CD8-positive, alpha-beta memory T cell (primary cell): Measurements from ENCODE around the gene ADCY7. TPM values are rescaled to one million over a fixed set of nuclear protein-coding genes. Genes with fewer than 3 reads are reported as not detected.

Experiments used
- CTCF ChIA-PET: fragments of 350-600 bp; sonication (Branson Sonifier 250); formaldehyde crosslinking; loops from one replicate; lab custom pipeline; 2021; ENCODE audit warnings: antibody characterized with exemption; lab: Charles Lee
- POLR2A ChIA-PET: fragments of 350-600 bp; sonication (Branson Sonifier 250); formaldehyde crosslinking; loops from one replicate; lab custom pipeline; 2021; ENCODE audit warnings: antibody characterized with exemption; lab: Charles Lee
- DNase-seq, 5 donors: peaks; one replicate each; pipeline versions ENCODE4 v3.0.0 to v3.0.0-alpha.2; 2020 to 2022; ENCODE audit warnings: mixed read lengths in 1 of 5
- H3K27ac ChIP-seq: one replicate; pipeline ENCODE4 v1.7.0; 2013; ENCODE audit warnings: low read depth, mild to moderate bottlenecking, low read length, moderate library complexity
- H3K27me3 ChIP-seq: 2 replicates; pipeline ENCODE4 v1.7.0; 2013; ENCODE audit warnings: low read length, mild to moderate bottlenecking; ENCODE audit not compliant: insufficient read depth, poor library complexity, severe bottlenecking
- H3K36me3 ChIP-seq: 2 replicates; pipeline ENCODE4 v1.7.0; 2013; ENCODE audit warnings: mild to moderate bottlenecking, low read length, moderate library complexity; ENCODE audit not compliant: insufficient read depth
- H3K4me1 ChIP-seq: 2 replicates; pipeline ENCODE4 v1.7.0; 2013; ENCODE audit warnings: mild to moderate bottlenecking, low read length, moderate library complexity; ENCODE audit not compliant: insufficient read depth
- H3K4me3 ChIP-seq: 2 replicates; pipeline ENCODE4 v1.7.0; 2013; ENCODE audit warnings: mild to moderate bottlenecking, low read length
- H3K9me3 ChIP-seq: 2 replicates; pipeline ENCODE4 v1.7.0; 2013; ENCODE audit warnings: mild to moderate bottlenecking, low read length
- H3K27ac Mint-ChIP-seq, 8 donors: one replicate each; pipeline ENCODE4 v1.8.0; 2020 to 2021; ENCODE audit warnings: mixed read lengths in 8 of 8, mild to moderate bottlenecking in 6 of 8, inconsistent platforms in 3 of 8, moderate library complexity in 3 of 8
- H3K27me3 Mint-ChIP-seq, 2 donors: one replicate each; pipeline ENCODE4 v1.8.0; 2020 to 2021; ENCODE audit warnings: mixed read lengths in 2 of 2, mild to moderate bottlenecking in 1 of 2, moderate library complexity in 1 of 2
- H3K36me3 Mint-ChIP-seq, 3 donors: one replicate each; pipeline ENCODE4 v1.8.0; 2020 to 2021; ENCODE audit warnings: mixed read lengths in 3 of 3, inconsistent platforms in 1 of 3, mild to moderate bottlenecking in 1 of 3
- H3K4me1 Mint-ChIP-seq, 3 donors: one replicate each; pipeline ENCODE4 v1.8.0; 2020 to 2021; ENCODE audit warnings: mixed read lengths in 3 of 3, inconsistent platforms in 1 of 3, mild to moderate bottlenecking in 1 of 3
- H3K4me3 Mint-ChIP-seq, 7 donors: one replicate each; pipeline ENCODE4 v1.8.0; 2020 to 2021; ENCODE audit warnings: mixed read lengths in 7 of 7, mild to moderate bottlenecking in 6 of 7, moderate library complexity in 4 of 7, inconsistent platforms in 2 of 7
- H3K9me3 Mint-ChIP-seq, 5 donors: one replicate each; pipeline ENCODE4 v1.8.0; 2020 to 2022; ENCODE audit warnings: mixed read lengths in 5 of 5, mild to moderate bottlenecking in 3 of 5, moderate library complexity in 2 of 5, inconsistent platforms in 1 of 5
- polyA plus RNA-seq: library from polyadenylated mRNA; unstranded; fragments of 300-500 nt; fragmentation: Illumina TruSeq; gene quantifications from one replicate; pipeline ENCODE4 v1.2.3, GENCODE V29; 2021
- total RNA-seq, 2 experiments: library from RNA; stranded (reverse); gene quantifications; one replicate each; pipeline ENCODE4 v1.2.3, GENCODE V29; 2021

The ADCY7 gene
- total and polyA plus RNA-seq, 3 experiments from 2014 or later, result 76.6 to 88.1 (median 83.4) TPM

DNA sequence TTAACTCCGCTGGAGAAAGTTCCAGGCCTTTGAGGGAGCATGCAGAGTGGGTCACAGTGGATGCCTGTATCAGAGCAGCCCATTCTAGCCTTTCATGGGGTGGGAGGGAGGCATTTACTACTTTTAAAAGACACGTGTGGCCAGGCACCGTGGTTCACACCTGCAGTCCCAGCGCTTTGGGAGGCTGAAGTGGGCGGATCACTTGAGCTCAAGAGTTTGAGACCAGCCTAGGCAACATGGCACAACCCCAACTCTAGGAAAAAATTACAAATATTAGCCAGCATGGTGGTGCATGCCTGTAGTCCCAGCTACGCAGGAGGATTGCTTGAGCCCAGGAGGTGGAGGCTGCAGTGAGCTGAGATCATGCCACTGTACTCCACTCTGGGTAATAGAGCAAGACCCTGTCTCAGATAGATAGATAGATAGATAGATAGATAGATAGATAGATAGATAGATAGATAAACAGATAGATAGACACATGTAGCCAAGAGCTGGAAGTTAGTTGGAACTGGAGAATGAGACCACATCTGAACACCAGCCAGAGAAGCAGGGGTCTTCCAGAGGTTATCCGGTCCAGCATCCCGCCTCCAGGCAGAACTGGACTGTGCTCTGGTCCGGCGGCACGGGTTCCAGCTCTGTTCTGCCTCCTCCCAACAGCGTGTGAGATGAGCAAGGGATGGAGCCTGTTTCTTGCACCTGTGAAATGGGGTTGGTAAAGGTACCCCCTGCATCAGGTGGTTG lies 3.6 kb downstream of the ADCY7 start:
- Mint-ChIP-seq H3K27ac (peak overlapping the region; percentile 94 to 99 (median 98)), H3K4me1 (peaks cover 83 to 94% (median 83%) of the 10 kb centered on the region in 3 donors), H3K4me3 (peak overlapping the region; percentile 94 to 99 (median 97)), H3K9me3 (no peaks in the 10 kb centered on the region), H3K27me3 (no peaks in the 10 kb centered on the region), H3K36me3 (peaks cover 0 to 35% (median 2%) of the 10 kb centered on the region in 3 donors)
- Histone ChIP-seq H3K9me3 (no peaks in the 10 kb centered on the region), H3K4me3 (peak overlapping the region; percentile 50), H3K27me3 (no peaks in the 10 kb centered on the region), H3K4me1 (peaks cover 80% of the 10 kb centered on the region), H3K36me3 (no peaks in the 10 kb centered on the region), H3K27ac (no peak overlapping the region)
- POLR2A ChIA-PET, result no interaction called here
- DNase-seq, result peak in 1 of 5 donors; percentile 43
- CTCF ChIA-PET, result interaction anchor here (0.9 to 6.9 kb wide), 4 partner anchors 12 to 58 kb away, joined by 3 to 48 read pairs (median 22); no protein-coding TSS in a partner anchor

GRCh38 chr16:50270510-50271147 lies 4.3 kb downstream of the ADCY7 start:
- Mint-ChIP-seq H3K36me3 (peaks cover 0 to 35% (median 2%) of the 10 kb centered on the region in 3 donors), H3K4me3 (peak overlapping the region; percentile 16 to 98 (median 95)), H3K4me1 (peaks cover 81 to 94% (median 84%) of the 10 kb centered on the region in 3 donors), H3K27ac (peak overlapping the region; percentile 23 to 99 (median 98)), H3K9me3 (no peaks in the 10 kb centered on the region), H3K27me3 (no peaks in the 10 kb centered on the region)
- Histone ChIP-seq H3K36me3 (no peaks in the 10 kb centered on the region), H3K4me1 (peaks cover 80% of the 10 kb centered on the region), H3K4me3 (no peak overlapping the region), H3K27ac (no peak overlapping the region), H3K9me3 (no peaks in the 10 kb centered on the region), H3K27me3 (no peaks in the 10 kb centered on the region)
- ChIA-PET POLR2A (no interaction called here), CTCF (interaction anchor here (0.9 to 6.9 kb wide), 3 partner anchors 13 to 57 kb away, joined by 3 to 48 read pairs (median 40); no protein-coding TSS in a partner anchor)
- DNase-seq, result peak in 1 of 5 donors; percentile 37

- Histone ChIP-seq H3K9me3 (no peaks in the 10 kb centered on the region), H3K36me3 (no peaks in the 10 kb centered on the region), H3K4me1 (peaks cover 82% of the 10 kb centered on the region), H3K4me3 (no peak overlapping the region), H3K27me3 (no peaks in the 10 kb centered on the region), H3K27ac (no peak overlapping the region)
- Mint-ChIP-seq H3K36me3 (peaks cover 0 to 34% (median 2%) of the 10 kb centered on the region in 3 donors), H3K4me3 (peak overlapping the region; percentile 40 to 95 (median 51)), H3K27me3 (no peaks in the 10 kb centered on the region), H3K9me3 (no peaks in the 10 kb centered on the region), H3K27ac (peak overlapping the region; percentile 83 to 99 (median 97)), H3K4me1 (peaks cover 81 to 94% (median 82%) of the 10 kb centered on the region in 3 donors)
- ChIA-PET CTCF (interaction anchor here (0.9 to 6.9 kb wide), 5 partner anchors 13 to 535 kb away, joined by 3 to 48 read pairs (median 4); no protein-coding TSS in a partner anchor), POLR2A (no interaction called here)
- peak in 1 of 5 donors; percentile 22 for DNase-seq
Observed at GRCh38 chr16:50271148-50272041, 5.0 kb downstream of the ADCY7 start.

GRCh38 chr16:50272111-50272571 lies 5.8 kb downstream of the ADCY7 start:
- Histone ChIP-seq H3K4me1 (peaks cover 89% of the 10 kb centered on the region), H3K4me3 (peak overlapping the region; percentile 67), H3K27me3 (no peaks in the 10 kb centered on the region), H3K36me3 (no peaks in the 10 kb centered on the region), H3K27ac (peak overlapping the region; percentile 20), H3K9me3 (no peaks in the 10 kb centered on the region)
- peak overlapping the region; percentile 92 to 99 (median 98) for H3K27ac Mint-ChIP-seq
- H3K36me3 Mint-ChIP-seq, result peaks cover 0 to 27% (median 2%) of the 10 kb centered on the region in 3 donors
- peak in 1 of 5 donors; percentile 46 for DNase-seq
- peaks cover 88 to 97% (median 89%) of the 10 kb centered on the region in 3 donors for H3K4me1 Mint-ChIP-seq
- CTCF ChIA-PET, result interaction anchor here (0.9 to 6.9 kb wide), 6 partner anchors 9 to 534 kb away, joined by 3 to 48 read pairs (median 22); partner anchors contain the start of gene ADCY7
- H3K27me3 Mint-ChIP-seq, result no peaks in the 10 kb centered on the region
- POLR2A ChIA-PET, result interaction anchor here (3.4 kb wide), 1 partner anchor 13 kb away, joined by 24 read pairs; no protein-coding TSS in a partner anchor
- peak overlapping the region in 6 of 7 donors; percentile 85 to 97 (median 92) for H3K4me3 Mint-ChIP-seq
- H3K9me3 Mint-ChIP-seq, result no peaks in the 10 kb centered on the region

- Histone ChIP-seq H3K27me3 (no peaks in the 10 kb centered on the region), H3K9me3 (no peaks in the 10 kb centered on the region), H3K27ac (peak overlapping the region; percentile 20), H3K4me3 (peak overlapping the region; percentile 67), H3K4me1 (peaks cover 96% of the 10 kb centered on the region), H3K36me3 (no peaks in the 10 kb centered on the region)
- H3K36me3 Mint-ChIP-seq, result peaks cover 0 to 23% (median 2%) of the 10 kb centered on the region in 3 donors
- ChIA-PET POLR2A (interaction anchor here (0.9 to 3.4 kb wide), 3 partner anchors 9 to 13 kb away, joined by 6 to 24 read pairs (median 6); no protein-coding TSS in a partner anchor), CTCF (interaction anchor here (0.9 to 6.9 kb wide), 11 partner anchors 10 to 534 kb away, joined by 3 to 48 read pairs (median 6); partner anchors contain the start of genes ADCY7 and CNEP1R1)
- H3K27ac Mint-ChIP-seq, result peak overlapping the region; percentile 94 to 99 (median 98)
- no peaks in the 10 kb centered on the region for H3K27me3 Mint-ChIP-seq
- H3K4me1 Mint-ChIP-seq, result peaks cover 88 to 97% (median 90%) of the 10 kb centered on the region in 3 donors
- H3K4me3 Mint-ChIP-seq, result peak overlapping the region; percentile 85 to 97 (median 90)
- H3K9me3 Mint-ChIP-seq, result no peaks in the 10 kb centered on the region
- peak in 1 of 5 donors; percentile 16 for DNase-seq
Observed at GRCh38 chr16:50272687-50273381, 6.5 kb downstream of the ADCY7 start.

GRCh38 chr16:50273382-50273690 lies 7.0 kb downstream of the ADCY7 start:
- H3K36me3 ChIP-seq, result no peaks in the 10 kb centered on the region
- no peaks in the 10 kb centered on the region for H3K9me3 Mint-ChIP-seq
- peak in 1 of 5 donors; percentile 20 for DNase-seq
- H3K4me3 ChIP-seq, result peak overlapping the region; percentile 67
- peaks cover 98% of the 10 kb centered on the region for H3K4me1 ChIP-seq
- CTCF ChIA-PET, result interaction anchor here (1.1 to 6.9 kb wide), 10 partner anchors 10 to 392 kb away, joined by 3 to 48 read pairs (median 10); partner anchors contain the start of genes ADCY7 and CNEP1R1
- H3K9me3 ChIP-seq, result no peaks in the 10 kb centered on the region
- peaks cover 0 to 23% (median 2%) of the 10 kb centered on the region in 3 donors for H3K36me3 Mint-ChIP-seq
- peaks cover 91 to 100% (median 93%) of the 10 kb centered on the region in 3 donors for H3K4me1 Mint-ChIP-seq
- peak overlapping the region; percentile 66 for H3K27ac ChIP-seq
- POLR2A ChIA-PET, result interaction anchor here (0.5 to 3.4 kb wide), 6 partner anchors 7 to 468 kb away, joined by 5 to 24 read pairs (median 6); partner anchors contain the start of genes ADCY7 and CYLD
- no peaks in the 10 kb centered on the region for H3K27me3 ChIP-seq
- H3K27ac Mint-ChIP-seq, result peak overlapping the region; percentile 94 to 99 (median 98)
- H3K27me3 Mint-ChIP-seq, result no peaks in the 10 kb centered on the region
- peak overlapping the region; percentile 85 to 97 (median 90) for H3K4me3 Mint-ChIP-seq
